GM19324 (cell line): ENCODE measurements around the gene LNX2.

Experiments used
- ATAC-seq: cut with Tn5 transposase; IDR thresholded peaks from one replicate; pipeline ENCODE4 v1.9.1; 2021; ENCODE audit warnings: mild to moderate bottlenecking, moderate library complexity; ENCODE audit not compliant: unreplicated experiment, low FRiP score

Gene LNX2

DNA sequence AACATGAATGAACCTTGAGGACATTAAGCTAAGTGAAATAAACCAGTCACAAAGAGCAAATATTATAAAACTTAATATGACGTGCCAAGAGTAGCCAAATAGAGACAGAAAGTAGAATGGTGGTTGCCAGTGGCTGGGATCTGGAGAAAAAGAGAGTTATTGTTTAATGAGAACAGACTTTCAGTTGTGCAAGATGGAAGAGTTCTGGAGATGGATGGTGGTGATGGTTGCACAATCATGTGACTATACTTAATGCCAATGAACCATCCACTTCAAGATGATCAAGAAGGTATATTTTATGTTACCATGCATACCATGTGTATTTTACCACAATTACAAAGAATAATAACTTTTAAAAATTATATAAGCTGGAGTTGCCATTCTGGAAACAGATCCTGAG, 104.2 kb downstream of the LNX2 start:
- no peak for ATAC-seq

DNA sequence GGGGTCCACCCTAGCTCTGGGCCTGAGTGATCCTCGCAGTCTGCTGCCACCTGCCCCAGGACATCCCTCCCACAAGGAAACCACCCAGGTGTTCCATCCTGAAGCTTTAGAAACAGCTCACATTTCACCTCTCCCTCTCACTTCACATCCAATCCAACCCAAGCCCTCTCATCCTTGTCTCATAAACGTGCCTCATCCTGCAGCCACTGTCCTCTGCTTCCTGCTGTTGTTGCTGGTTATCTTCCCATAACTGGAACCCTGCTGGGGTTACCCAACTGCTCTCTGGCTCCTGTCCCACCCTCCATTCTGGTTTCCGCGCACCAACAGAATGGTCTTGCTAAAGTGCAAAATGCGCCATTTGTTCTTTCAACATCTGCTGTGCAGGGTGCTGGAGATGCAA, 110.2 kb downstream of the LNX2 start:
- no peak for ATAC-seq

DNA sequence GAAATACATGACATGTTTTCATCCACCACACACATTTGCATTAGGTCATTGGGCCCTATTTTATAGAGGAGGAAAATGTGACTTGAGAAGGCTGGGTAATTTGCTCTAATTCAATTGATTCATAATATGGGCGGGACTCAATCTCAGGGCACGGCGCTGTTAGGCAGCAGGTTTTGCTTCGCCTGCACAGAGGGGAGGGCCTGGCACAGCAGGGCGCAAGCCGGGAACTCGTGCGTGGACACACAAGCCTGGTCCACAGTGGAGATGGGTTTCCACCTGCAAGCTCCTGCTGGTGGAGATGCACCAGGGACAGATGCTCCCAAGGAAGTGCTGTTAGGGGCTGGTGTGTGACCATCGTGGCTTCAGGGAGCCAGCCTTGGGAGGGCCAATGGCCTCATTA, 111.5 kb downstream of the LNX2 start:
- ATAC-seq, result no peak

DNA sequence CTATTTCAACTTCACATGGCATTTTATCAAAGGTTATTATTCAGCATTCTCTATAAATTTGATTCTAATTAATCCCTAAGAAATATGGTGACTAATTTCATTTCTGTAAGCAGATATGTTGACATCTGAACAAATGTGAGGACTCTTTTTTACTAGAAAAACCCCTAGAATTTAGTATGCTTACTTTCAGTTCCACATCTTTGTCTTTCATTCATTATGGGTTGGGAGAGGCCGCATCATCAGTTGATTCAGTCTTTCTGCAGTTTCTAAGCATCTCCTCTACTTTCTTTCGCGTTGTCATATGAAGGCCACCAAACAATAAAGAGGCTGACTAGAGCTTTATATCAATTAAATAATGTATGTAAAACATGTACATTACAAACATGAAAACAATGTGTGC, 114.5 kb downstream of the LNX2 start:
- ATAC-seq, result no peak

DNA sequence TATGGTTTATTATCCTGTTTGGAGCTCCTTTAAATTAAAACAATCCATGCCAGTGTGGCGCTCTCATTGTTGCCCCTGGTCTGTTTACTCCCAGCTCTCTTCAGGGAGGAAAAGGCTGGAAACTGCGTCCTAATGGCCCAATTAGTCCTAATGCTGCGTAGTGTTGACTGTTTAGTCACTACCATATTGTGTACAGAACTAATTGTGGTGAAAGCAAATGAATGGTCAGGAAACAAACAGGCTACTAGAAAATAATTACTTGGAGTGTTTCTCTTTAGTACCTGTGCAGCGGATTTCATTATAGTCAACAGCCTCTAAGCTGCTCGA, 115.5 kb downstream of the LNX2 start:
- ATAC-seq, result no peak

DNA sequence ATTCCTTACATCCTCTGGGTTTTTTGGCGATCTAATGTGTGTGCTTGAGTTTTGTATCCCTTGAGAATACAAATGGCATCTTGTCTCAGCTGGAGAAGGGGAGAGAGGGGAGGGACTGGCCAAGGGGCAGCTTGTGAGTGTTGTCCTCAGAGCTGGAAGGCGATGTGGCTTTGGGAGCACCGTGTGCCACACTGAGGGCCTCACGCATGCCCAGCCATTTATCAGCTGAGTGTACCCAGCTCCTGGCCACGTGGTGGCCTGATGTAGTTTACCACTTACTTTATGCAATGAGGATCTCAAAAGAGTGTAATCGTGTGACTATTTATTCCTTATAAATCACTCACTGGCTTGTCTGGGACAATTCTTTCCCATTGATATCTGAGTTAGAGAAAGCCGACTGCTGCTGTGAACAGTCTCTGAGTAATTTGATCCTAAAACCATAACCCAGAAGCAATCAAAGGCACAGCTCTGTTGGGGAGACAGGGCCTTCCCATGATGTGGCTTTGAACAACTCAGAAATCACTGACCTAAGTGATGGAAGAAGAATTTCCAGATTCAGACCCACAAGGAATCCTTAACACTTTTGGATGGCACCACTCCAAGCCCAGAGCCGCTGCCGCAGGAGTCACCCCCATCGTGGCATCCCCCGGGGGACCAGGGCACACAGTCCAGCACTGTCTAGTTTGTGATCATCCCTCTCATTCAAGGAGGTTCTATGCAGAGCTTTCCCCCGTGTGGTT, 116.0 kb downstream of the LNX2 start:
- ATAC-seq, result no peak

DNA sequence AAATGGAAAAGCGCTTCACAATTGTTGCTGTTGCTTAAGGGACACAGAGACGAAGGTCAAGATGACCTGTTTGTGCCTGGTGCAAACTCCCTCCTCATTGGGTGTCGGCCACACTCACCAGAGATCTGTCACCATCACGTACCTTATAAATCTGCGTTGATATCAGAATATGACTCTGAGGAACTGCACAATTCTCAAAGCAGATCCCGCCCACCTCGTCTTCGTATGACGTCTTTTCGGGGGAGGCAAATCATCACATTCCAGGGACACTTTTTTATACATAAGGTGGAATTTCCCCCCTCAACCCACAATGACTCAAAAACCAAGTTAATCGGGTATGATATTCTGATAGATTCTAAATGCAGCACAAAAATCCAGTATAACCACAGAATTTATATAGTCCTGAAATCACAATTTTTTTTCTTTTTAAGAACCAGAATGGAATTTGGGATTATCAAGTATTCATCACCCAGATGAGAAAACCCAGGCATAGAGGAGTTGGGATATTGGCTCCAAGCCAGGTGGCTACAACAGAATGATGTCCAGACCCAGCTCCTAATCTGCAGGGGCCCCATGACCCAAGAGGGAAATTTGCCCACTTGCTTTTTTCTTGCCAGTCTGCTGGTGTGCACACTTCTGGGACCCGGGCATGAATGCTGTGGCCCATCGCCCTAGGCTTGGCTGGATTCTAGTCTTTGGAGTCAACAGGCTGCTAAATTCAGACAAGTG, 119.4 kb downstream of the LNX2 start:
- ATAC-seq, result no peak

DNA sequence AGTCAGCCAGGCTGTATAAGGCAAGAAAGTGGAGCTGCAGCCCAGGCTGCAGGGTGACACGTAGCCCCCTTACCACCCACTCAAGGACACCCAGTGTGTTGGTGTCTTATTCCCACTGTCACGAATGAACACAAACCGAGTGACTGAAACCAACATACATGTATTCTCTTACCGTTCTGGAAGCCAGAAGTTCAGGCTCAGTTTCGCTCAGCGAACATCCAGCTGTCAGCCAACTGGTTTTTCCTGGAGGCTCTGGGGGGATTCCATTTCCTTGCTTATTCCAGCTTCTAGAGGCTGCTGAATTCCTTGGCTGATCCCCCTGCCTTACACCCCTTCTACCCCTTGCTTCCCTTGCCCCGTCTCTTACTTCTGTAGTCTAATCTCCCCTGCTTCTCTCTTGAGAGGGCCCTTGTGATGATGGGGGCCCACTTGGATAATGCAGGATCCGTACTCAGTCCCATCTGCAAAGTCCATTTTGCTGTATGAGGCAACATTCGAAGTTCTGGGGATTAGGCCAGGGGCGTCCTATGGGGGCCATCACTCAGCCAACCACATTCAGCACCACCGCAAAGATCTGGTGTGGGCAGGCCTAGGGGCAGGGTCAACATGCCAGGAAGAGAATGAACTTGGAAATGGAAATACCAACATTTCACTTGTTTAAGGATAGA, 122.6 kb downstream of the LNX2 start:
- no peak for ATAC-seq

DNA sequence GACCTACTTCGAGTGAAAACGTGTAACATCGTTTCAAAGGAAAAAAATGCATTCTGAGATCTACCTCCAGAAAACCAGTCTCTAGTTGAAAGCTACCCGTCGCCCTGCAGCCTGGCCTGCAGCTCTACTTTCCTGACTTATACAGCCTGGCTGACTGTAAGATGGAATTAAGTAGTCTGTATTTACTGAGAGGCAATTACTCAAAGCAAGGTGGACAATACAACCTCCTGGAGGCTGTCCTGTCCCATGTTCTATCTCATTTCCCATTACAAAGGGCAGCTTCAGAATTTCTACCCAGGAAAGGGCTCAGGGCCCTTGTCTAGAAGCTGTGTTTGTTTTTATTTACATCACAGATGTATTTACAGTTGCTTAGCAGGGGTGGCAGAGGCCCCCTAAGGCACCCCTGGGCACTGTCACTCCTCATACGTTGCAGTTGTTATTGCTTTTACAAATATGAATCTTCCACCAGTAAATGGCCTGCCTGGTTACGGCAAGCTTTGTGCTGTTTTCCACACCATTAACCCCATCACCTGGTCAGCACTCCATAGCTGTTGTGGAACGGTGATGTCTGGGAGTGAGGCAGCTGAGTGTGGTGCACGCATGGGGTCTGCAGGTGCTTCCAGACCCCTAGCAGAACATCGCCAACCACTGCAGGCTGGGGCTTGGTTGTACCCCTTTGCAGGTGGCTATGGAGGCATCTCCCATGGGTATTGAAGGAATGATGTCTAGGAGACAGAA, 123.6 kb downstream of the LNX2 start:
- ATAC-seq, result no peak

DNA sequence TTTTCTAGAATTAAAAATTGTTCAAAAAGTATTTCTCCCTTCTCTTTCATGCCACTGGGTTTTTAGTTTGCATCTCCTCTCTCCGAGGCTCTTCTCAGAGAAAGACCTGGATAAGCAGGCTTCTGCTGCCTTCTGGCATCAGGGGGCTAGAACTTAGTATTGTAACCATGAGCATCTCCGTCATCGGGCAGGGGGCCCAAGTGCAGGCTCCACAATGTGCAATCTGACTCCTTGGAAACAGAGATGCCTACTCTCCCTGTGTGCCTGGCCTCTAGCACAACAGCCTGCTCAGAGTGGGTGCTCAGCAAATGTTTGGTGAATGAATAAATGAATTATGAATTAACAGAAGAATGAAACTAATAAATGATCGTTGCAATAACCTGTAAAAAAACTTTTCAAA, 124.3 kb downstream of the LNX2 start:
- no peak for ATAC-seq
